OCI-LY7 (cell line): ENCODE measurements around the gene KRTAP9-6. TPM values are rescaled to one million over a fixed set of nuclear protein-coding genes. Genes with fewer than 3 reads are reported as not detected.

ENCODE experiments used
- Bru-seq: library from RNA; stranded (reverse); fragments of 400-500 nt; gene quantifications from one replicate; lab custom pipeline; 2021; lab: Mats Ljungman, UMichigan
- BruChase-seq, 2 experiments: library from RNA; stranded (reverse); fragments of 400-500 nt; gene quantifications; one replicate each; lab custom pipeline; 2021; lab: Mats Ljungman, UMichigan
- BruUV-seq: library from RNA; stranded (reverse); fragments of 400-500 nt; replicated peaks from 2 replicates; lab custom pipeline; 2021; lab: Mats Ljungman, UMichigan
- CTCF ChIA-PET: fragments of 300-600 bp; sonication (Branson Sonifier 250); formaldehyde crosslinking; loops from one replicate; lab custom pipeline; 2022; ENCODE audit warnings: antibody characterized with exemption; ENCODE audit not compliant: unreplicated experiment; lab: Charles Lee
- POLR2A ChIA-PET: fragments of 300-600 bp; sonication (Branson Sonifier 250); formaldehyde crosslinking; loops from one replicate; lab custom pipeline; 2022; ENCODE audit warnings: antibody characterized with exemption; lab: Charles Lee
- DNase-seq: peaks from one replicate; pipeline ENCODE4 v3.0.0-alpha.2; 2015; ENCODE audit warnings: low spot score
- H2AFZ ChIP-seq: fragments of 200-600 bp; sonication (generic), shearing (Covaris generic); 2 replicates; pipeline ENCODE4 v1.6.1; 2014; ENCODE audit warnings: mild to moderate bottlenecking, antibody characterized with exemption, low read length, moderate library complexity
- H3K27ac ChIP-seq: fragments of 200-600 bp; sonication (generic); 2 replicates; pipeline ENCODE4 v1.5.1; 2014; ENCODE audit warnings: mixed run types, low read depth, mild to moderate bottlenecking, moderate library complexity, low read length, inconsistent platforms; ENCODE audit not compliant: poor library complexity, severe bottlenecking
- H3K36me3 ChIP-seq: fragments of 200-600 bp; sonication (generic); 2 replicates; pipeline ENCODE4 v1.6.1; 2014; ENCODE audit warnings: mild to moderate bottlenecking, antibody characterized with exemption, low read length, moderate library complexity, mixed read lengths; ENCODE audit not compliant: insufficient read depth
- H3K4me1 ChIP-seq: fragments of 200-600 bp; sonication (generic); 2 replicates; pipeline ENCODE4 v1.5.1; 2014; ENCODE audit warnings: mild to moderate bottlenecking, low read length; ENCODE audit not compliant: insufficient read depth, poor library complexity, severe bottlenecking
- H3K4me2 ChIP-seq: fragments of 200-600 bp; sonication (generic); 2 replicates; pipeline ENCODE4 v1.6.1; 2014; ENCODE audit warnings: mild to moderate bottlenecking, low read length
- H3K4me3 ChIP-seq: fragments of 200-600 bp; sonication (generic); 2 replicates; pipeline ENCODE4 v1.5.1; 2014; ENCODE audit warnings: mild to moderate bottlenecking, low read depth, low read length; ENCODE audit not compliant: poor library complexity, severe bottlenecking
- H3K79me2 ChIP-seq: fragments of 200-600 bp; sonication (generic); 2 replicates; pipeline ENCODE4 v1.6.1; 2016; ENCODE audit warnings: low read depth, mild to moderate bottlenecking, low read length, moderate library complexity, mixed read lengths; ENCODE audit not compliant: insufficient read depth
- H3K9me2 ChIP-seq: fragments of 200-600 bp; sonication (generic); 2 replicates; pipeline ENCODE4 v1.6.1; 2016; ENCODE audit warnings: mild to moderate bottlenecking, low read length, mixed read lengths; ENCODE audit not compliant: insufficient read depth
- H3K9me3 ChIP-seq: fragments of 200-600 bp; sonication (generic); 2 replicates; pipeline ENCODE4 v1.6.1; 2014; ENCODE audit warnings: mild to moderate bottlenecking, mixed run types, low read length, mixed read lengths
- H4K20me1 ChIP-seq: fragments of 200-600 bp; sonication (generic); 2 replicates; pipeline ENCODE4 v1.6.1; 2014; ENCODE audit warnings: mild to moderate bottlenecking, antibody characterized with exemption, low read length, moderate library complexity, mixed read lengths; ENCODE audit not compliant: insufficient read depth
- CTCF ChIP-seq: fragments of 200-600 bp; sonication (generic); conservative IDR thresholded peaks from 2 replicates; pipeline ENCODE4 v1.5.1; 2014; ENCODE audit warnings: mild to moderate bottlenecking, antibody characterized with exemption, low read length, moderate library complexity, mixed read lengths
- EZH2phosphoT487 ChIP-seq: fragments of 200-600 bp; sonication (generic); IDR thresholded peaks from 2 replicates; pipeline ENCODE4 v1.6.1; 2018; ENCODE audit warnings: low read depth, borderline replicate concordance, mild to moderate bottlenecking, mixed run types, antibody characterized with exemption, low read length, moderate library complexity, mixed read lengths
- intact Hi-C: fragments of 100-400 bp; cut with micrococcal nuclease; formaldehyde crosslinking; loops from one replicate; pipeline ENCODE4 v1.10.0; 2022; ENCODE audit not compliant: unreplicated experiment
- long read RNA-seq: library from polyadenylated mRNA; stranded (forward); transcript quantifications from one replicate; pipeline ENCODE4 v2.0.0, GENCODE V29; 2022
- total RNA-seq, 2 experiments: library from RNA; depleted of rRNA in 1 of 2; stranded (reverse); fragments of >200 nt in 1 of 2; shearing (Covaris generic) in 1 of 2; gene quantifications; 2 replicates each; pipeline ENCODE4 v1.2.3, GENCODE V29; 2014 to 2022

KRTAP9-6 gene
- total RNA-seq (2014; rRNA removed; shearing (Covaris generic)) (not detected in 2 replicates), total RNA-seq (2022) (not detected in 2 replicates), Bru-seq, nascent RNA (not detected), BruChase-seq, experiment 1, labeled RNA remaining after a 6-hour chase (not detected), BruChase-seq, experiment 2, labeled RNA remaining after a 2-hour chase (not detected)
- long read RNA-seq = 0 reads

- Histone ChIP-seq H2AFZ (no peak within 1 kb of the TSS), H4K20me1 (no peaks in the 10 kb centered on the region)
- CTCF ChIA-PET = no interaction called here
Observed at GRCh38 chr17:41265078-41265477, at the start of gene KRTAP9-6. Gene KRTAP9-6 (plus strand): TSS chr17:41265378. CDS start chr17:41265378, 0 bp downstream.

GRCh38 chr17:41215681-41216080 is 49.5 kb upstream of the KRTAP9-6 start:
- ChIA-PET POLR2A (no interaction called here), CTCF (no interaction called here)
- intact Hi-C loops = no loop called here
- no peaks in the 10 kb centered on the region for H3K9me3 ChIP-seq
- TF ChIP-seq CTCF (no peak), EZH2phosphoT487 (no peak)
- H3K36me3 ChIP-seq = no peaks in the 10 kb centered on the region
- no peaks in the 10 kb centered on the region for H4K20me1 ChIP-seq
- no peak for DNase-seq
- no peak overlapping the region for H3K27ac ChIP-seq
- no peaks in the 10 kb centered on the region for H3K79me2 ChIP-seq
- no TSS peak for BruUV-seq
- no peak overlapping the region for H3K4me3 ChIP-seq
- no peaks in the 10 kb centered on the region for H3K9me2 ChIP-seq
- no peak overlapping the region for H3K4me2 ChIP-seq
- no peaks in the 10 kb centered on the region for H3K4me1 ChIP-seq
- H2AFZ ChIP-seq = no peak overlapping the region

More at GRCh38 chr17:41265078-41265477, at the start of gene KRTAP9-6:
- Histone ChIP-seq H3K79me2 (no peaks in the 10 kb centered on the region), H3K4me2 (no peak within 1 kb of the TSS), H3K36me3 (no peaks in the 10 kb centered on the region), H3K27ac (no peak within 1 kb of the TSS), H3K4me1 (no peaks in the 10 kb centered on the region), H3K9me2 (no peaks in the 10 kb centered on the region), H3K4me3 (no peak within 1 kb of the TSS), H3K9me3 (no peaks in the 10 kb centered on the region)
- no peak for DNase-seq
- no TSS peak for BruUV-seq
- no peak for TF ChIP-seq EZH2phosphoT487
- TF ChIP-seq CTCF = no peak
- POLR2A ChIA-PET = no interaction called here
- intact Hi-C loops = no loop called here

GRCh38 chr17:41223821-41224220 is 41.4 kb upstream of the KRTAP9-6 start:
- DNase-seq = no peak
- Histone ChIP-seq H2AFZ (no peak overlapping the region), H3K4me2 (no peak overlapping the region), H3K36me3 (no peaks in the 10 kb centered on the region), H3K9me2 (no peaks in the 10 kb centered on the region), H4K20me1 (no peaks in the 10 kb centered on the region), H3K79me2 (no peaks in the 10 kb centered on the region), H3K4me3 (no peak overlapping the region), H3K9me3 (no peaks in the 10 kb centered on the region), H3K27ac (no peak overlapping the region), H3K4me1 (no peaks in the 10 kb centered on the region)
- ChIA-PET POLR2A (no interaction called here), CTCF (no interaction called here)
- BruUV-seq = no TSS peak
- TF ChIP-seq EZH2phosphoT487 (no peak), CTCF (no peak)
- intact Hi-C loops = no loop called here
